Natural killer cell (primary cell): ENCODE results near the gene ZNF511. TPM values are rescaled to one million over a fixed set of nuclear protein-coding genes. Genes with fewer than 3 reads are reported as not detected.

Source experiments
- ATAC-seq, 3 donors: fragments of 150-1000 bp in 2 of 3; fragments of 200-7000 bp in 1 of 3; cut with Tn5 transposase; 1 replicate in 1 of 3; 2 replicates in 2 of 3; pipeline ENCODE4 v1.10.0; 2021; ENCODE audit warnings: mild to moderate bottlenecking in 2 of 3, moderate library complexity in 2 of 3
- DNase-seq, 2 donors: peaks; one replicate each; pipeline versions ENCODE4 v3.0.0 to v3.0.0-alpha.2; 2013 to 2021; ENCODE audit warnings: mixed read lengths in 1 of 2
- H3K27ac ChIP-seq: one replicate; pipeline ENCODE4 v1.5.1; 2013; ENCODE audit warnings: mild to moderate bottlenecking, low read length
- H3K27me3 ChIP-seq: one replicate; pipeline ENCODE4 v1.6.1; 2013; ENCODE audit warnings: low read length; ENCODE audit not compliant: control insufficient read depth, insufficient read depth
- H3K36me3 ChIP-seq: one replicate; pipeline ENCODE4 v1.6.1; 2013; ENCODE audit warnings: low read length; ENCODE audit not compliant: control insufficient read depth, insufficient read depth
- H3K4me1 ChIP-seq: one replicate; pipeline ENCODE4 v1.6.1; 2013; ENCODE audit warnings: low read length; ENCODE audit not compliant: control insufficient read depth, insufficient read depth
- H3K4me3 ChIP-seq: one replicate; pipeline ENCODE4 v1.5.1; 2013; ENCODE audit warnings: low read length
- H3K9me3 ChIP-seq: one replicate; pipeline ENCODE4 v1.6.1; 2013; ENCODE audit warnings: low read length; ENCODE audit not compliant: control insufficient read depth, insufficient read depth
- H3K27ac Mint-ChIP-seq, 2 donors: one replicate each; pipeline ENCODE4 v1.8.0; 2022; ENCODE audit warnings: mild to moderate bottlenecking in 2 of 2, mixed read lengths in 2 of 2, moderate library complexity in 1 of 2
- H3K27me3 Mint-ChIP-seq, 2 donors: one replicate each; pipeline ENCODE4 v1.8.0; 2022; ENCODE audit warnings: low read depth in 2 of 2, mixed read lengths in 2 of 2
- H3K36me3 Mint-ChIP-seq: one replicate; pipeline ENCODE4 v1.8.0; 2022; ENCODE audit warnings: mixed read lengths
- H3K4me1 Mint-ChIP-seq, 2 donors: one replicate each; pipeline ENCODE4 v1.8.0; 2022; ENCODE audit warnings: mixed read lengths in 2 of 2
- H3K4me3 Mint-ChIP-seq: one replicate; pipeline ENCODE4 v1.8.0; 2022; ENCODE audit warnings: mild to moderate bottlenecking, moderate library complexity, mixed read lengths
- H3K9me3 Mint-ChIP-seq, 2 donors: one replicate each; pipeline ENCODE4 v1.8.0; 2022; ENCODE audit warnings: mixed read lengths in 2 of 2
- CTCF ChIP-seq: fragments of 200-600 bp; IDR thresholded peaks from one replicate; pipeline ENCODE4 v1.8.0; 2022; ENCODE audit warnings: antibody characterized with exemption
- WGBS: methylation state at CpG from one replicate; pipeline ENCODE4 v1.1.7; 2013; ENCODE audit warnings: missing lambda C conversion rate; ENCODE audit not compliant: insufficient coverage; 5-methylcytosine and 5-hydroxymethylcytosine counted together
- intact Hi-C: fragments of 100-400 bp; cut with micrococcal nuclease; formaldehyde crosslinking; loops from one replicate; pipeline ENCODE4 v1.14.2; 2022
- total RNA-seq, 4 donors: library from RNA; stranded (reverse); fragments of 120-200 nt in 1 of 4; gene quantifications; one replicate each; pipeline versions ENCODE4 v1.2.3 to v1.2.4, GENCODE V29; 2013 to 2022

ZNF511 gene
- total RNA-seq, 3 donors from 2014 or later (not counting 1 experiment from before 2014, with no cell fraction given): 28.1 to 39.0 (median 32.4) TPM

GRCh38 chr10:133269367-133269766, 39.3 kb upstream of the ZNF511 start:
- H3K27ac Mint-ChIP-seq: no peak overlapping the region
- no peak overlapping the region for H3K4me3 Mint-ChIP-seq
- H3K4me3 ChIP-seq: no peak overlapping the region
- ATAC-seq (no peak), DNase-seq (no peak)
- no peak for TF ChIP-seq CTCF
- no peaks in the 10 kb centered on the region for H3K9me3 Mint-ChIP-seq
- H3K9me3 ChIP-seq: no peaks in the 10 kb centered on the region
- peaks cover 0 to 16% of the 10 kb centered on the region in 2 donors for H3K4me1 Mint-ChIP-seq
- no peak overlapping the region for H3K27ac ChIP-seq
- WGBS: 81% methylated on average over 26 of the region's 26 CpGs
- no peaks in the 10 kb centered on the region for H3K27me3 Mint-ChIP-seq
- H3K36me3 Mint-ChIP-seq: no peaks in the 10 kb centered on the region
- peaks cover 82% of the 10 kb centered on the region for H3K36me3 ChIP-seq
- H3K4me1 ChIP-seq: peaks cover 30% of the 10 kb centered on the region
- intact Hi-C loops: no loop called here
- no peaks in the 10 kb centered on the region for H3K27me3 ChIP-seq

GRCh38 chr10:133270204-133270603, 38.5 kb upstream of the ZNF511 start:
- Histone ChIP-seq H3K27ac (no peak overlapping the region), H3K4me1 (peaks cover 30% of the 10 kb centered on the region), H3K36me3 (peaks cover 82% of the 10 kb centered on the region), H3K27me3 (no peaks in the 10 kb centered on the region), H3K4me3 (no peak overlapping the region), H3K9me3 (no peaks in the 10 kb centered on the region)
- ATAC-seq: no peak
- no peak for TF ChIP-seq CTCF
- 89% methylated on average over 20 of the region's 20 CpGs for WGBS
- H3K27ac Mint-ChIP-seq: no peak overlapping the region
- intact Hi-C loops: no loop called here
- H3K9me3 Mint-ChIP-seq: no peaks in the 10 kb centered on the region
- no peak for DNase-seq
- peaks cover 0 to 14% of the 10 kb centered on the region in 2 donors for H3K4me1 Mint-ChIP-seq
- H3K27me3 Mint-ChIP-seq: no peaks in the 10 kb centered on the region
- H3K36me3 Mint-ChIP-seq: no peaks in the 10 kb centered on the region
- H3K4me3 Mint-ChIP-seq: no peak overlapping the region

- H3K4me1 Mint-ChIP-seq: peaks cover 0 to 15% of the 10 kb centered on the region in 2 donors
- WGBS: 97% methylated on average over 19 of the region's 19 CpGs
Observed at GRCh38 chr10:133270773-133271297, 37.9 kb upstream of the ZNF511 start.

More at GRCh38 chr10:133270773-133271297, 37.9 kb upstream of the ZNF511 start:
- no peak overlapping the region for H3K27ac Mint-ChIP-seq
- intact Hi-C loops: no loop called here
- Histone ChIP-seq H3K9me3 (no peaks in the 10 kb centered on the region), H3K4me3 (no peak overlapping the region), H3K36me3 (peaks cover 82% of the 10 kb centered on the region), H3K27ac (no peak overlapping the region), H3K27me3 (no peaks in the 10 kb centered on the region), H3K4me1 (peaks cover 33% of the 10 kb centered on the region)
- no peak overlapping the region for H3K4me3 Mint-ChIP-seq
- ATAC-seq: no peak
- H3K9me3 Mint-ChIP-seq: no peaks in the 10 kb centered on the region
- H3K27me3 Mint-ChIP-seq: no peaks in the 10 kb centered on the region
- no peak for TF ChIP-seq CTCF
- no peaks in the 10 kb centered on the region for H3K36me3 Mint-ChIP-seq
- DNase-seq: no peak
